Measurements from ENCODE around the gene HEG1. TPM values are rescaled to one million over a fixed set of nuclear protein-coding genes. Genes with fewer than 3 reads are reported as not detected.
A peak's percentile ranks its signal among the peaks of the same experiment; 100 is the strongest.

HEG1 gene
- total and polyA plus RNA-seq, 2 donors (not counting 3 experiments of a cell fraction or from before 2014, with no cell fraction given), result 50.1 to 106 TPM

DNA sequence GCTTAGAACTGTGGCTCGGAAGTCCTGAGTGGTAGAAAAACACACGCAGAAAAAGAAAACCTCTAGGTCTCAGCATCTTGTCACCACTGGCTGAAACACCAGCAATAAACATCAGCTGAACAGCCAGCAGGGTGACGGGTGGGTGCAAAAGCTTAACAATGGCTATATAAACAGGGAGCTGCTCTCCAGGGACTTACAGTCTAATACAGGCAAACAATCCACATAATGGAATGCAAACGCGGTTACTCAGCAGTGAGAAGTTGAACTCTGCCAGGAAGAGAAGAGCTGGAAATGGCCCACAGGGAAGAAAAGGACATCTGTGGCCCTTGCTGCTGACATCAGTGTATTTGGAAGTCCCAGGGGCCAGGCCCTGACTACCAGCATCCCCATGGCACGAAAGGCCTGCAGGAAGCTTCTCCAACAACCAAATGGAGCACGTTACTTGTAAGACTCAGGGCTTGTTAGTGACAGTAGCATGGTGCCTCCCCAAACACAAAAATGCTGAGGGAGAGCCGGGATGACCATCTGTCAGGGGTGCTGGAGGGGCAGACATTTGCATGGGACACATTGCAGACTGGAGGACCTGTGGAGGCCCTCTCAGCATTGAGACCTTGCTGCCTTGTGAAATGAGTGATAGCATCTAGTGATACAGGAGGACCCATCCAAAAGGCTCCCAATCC is 3.0 kb downstream of the HEG1 start:
- peak overlapping the region; percentile 47 for H3K9ac ChIP-seq (replicated peaks; ENCODE audit: extremely low read depth, insufficient read depth, low read length)
- intact Hi-C loops (cut with micrococcal nuclease), result loop anchor here (1.0 to 10.0 kb wide), 6 partner anchors 9 to 385 kb away; no protein-coding TSS in a partner anchor
- FAIRE-seq (no peak), DNase-seq (ENCODE audit: low read depth, low spot score) (peak; percentile 82)
- no peak overlapping the region for H2AFZ ChIP-seq (ENCODE audit: low read depth, low read length)
- peak; percentile 13 for TF ChIP-seq POLR2AphosphoS5 (IDR thresholded peaks at IDR 0.05; ENCODE audit: insufficient read depth, low read depth, low read length)
- TF ChIP-seq CTCF (IDR thresholded peaks at IDR 0.05; ENCODE audit: extremely low read depth in 1 of 2, insufficient read depth in 1 of 2, low read depth in 1 of 2, low read length in 2 of 2), result no peak
- H3K36me3 ChIP-seq (ENCODE audit: control insufficient read depth in 2 of 2, extremely low read depth in 1 of 2, insufficient read depth in 2 of 2, low read length in 2 of 2), result no peaks in the 10 kb centered on the region
- H3K4me1 ChIP-seq (ENCODE audit: control insufficient read depth, extremely low read depth, insufficient read depth, low read length), result peaks cover 51% of the 10 kb centered on the region
- no peaks in the 10 kb centered on the region for H3K9me1 ChIP-seq (replicated peaks; ENCODE audit: control insufficient read depth, extremely low read depth, insufficient read depth, low read length)
- H3K27me3 ChIP-seq (ENCODE audit: control insufficient read depth in 2 of 2, insufficient read depth in 2 of 2, low read length in 2 of 2), result no peaks in the 10 kb centered on the region
- H3K27ac ChIP-seq (ENCODE audit: insufficient read depth, low read depth, low read length), result peak overlapping the region; percentile 84
- H3K9me3 ChIP-seq (replicated peaks; ENCODE audit: control insufficient read depth, insufficient read depth, low read length), result no peaks in the 10 kb centered on the region
- dilution Hi-C loops (cut with MboI; ENCODE audit: extremely low pct_ligation_motif_present, low sequenced_read_pairs), result no loop called here
- ChIA-PET CTCF (interaction anchor here (0.8 to 3.9 kb wide), 10 partner anchors 9 to 111 kb away, joined by 3 to 18 read pairs (median 8); no protein-coding TSS in a partner anchor), POLR2A (interaction anchor here (0.6 to 1.4 kb wide), 3 partner anchors 9 to 280 kb away, joined by 3 to 4 read pairs (median 4); no protein-coding TSS in a partner anchor)
- peak overlapping the region in 1 of 3 experiments; percentile 34 for H3K4me3 ChIP-seq (replicated peaks in 1 of 3; ENCODE audit: insufficient read depth in 1 of 3, low read depth in 1 of 3, low read length in 3 of 3)
- BruUV-seq (replicated peaks), result no TSS peak
- H3K79me2 ChIP-seq (ENCODE audit: control insufficient read depth, insufficient read depth, low read length), result peaks cover 52% of the 10 kb centered on the region
- H3K4me2 ChIP-seq (ENCODE audit: insufficient read depth, low read length), result peak overlapping the region; percentile 97
- no peaks in the 10 kb centered on the region for H4K20me1 ChIP-seq (replicated peaks; ENCODE audit: control insufficient read depth, extremely low read depth, insufficient read depth, low read length)
